ENCODE measurements around the gene NTN5.

DNA sequence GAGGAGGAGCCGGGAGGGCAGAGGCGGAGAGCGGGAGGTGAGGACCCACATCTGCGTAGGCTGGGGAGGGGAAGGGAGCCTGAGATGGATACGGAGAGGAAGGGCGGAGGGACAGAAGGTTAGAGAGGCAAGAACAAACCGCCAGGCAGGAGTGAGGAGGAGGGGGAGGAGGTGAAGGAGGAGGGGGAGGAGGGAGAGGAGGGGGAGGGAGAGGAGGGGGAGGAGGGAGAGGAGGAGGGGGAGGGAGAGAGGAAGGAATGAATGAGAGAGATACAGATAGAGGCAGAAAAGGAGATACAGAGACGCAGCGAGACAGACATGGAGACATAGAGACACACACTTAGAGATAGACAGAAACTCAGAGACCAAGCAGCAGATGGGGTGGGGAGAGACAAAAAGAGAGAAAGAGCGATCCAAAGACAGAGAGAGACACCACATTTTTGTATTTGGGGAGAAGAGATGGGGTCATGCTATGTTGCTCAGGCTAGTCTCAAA lies 26.0 kb downstream of the NTN5 start:
- TF ChIP-seq EZH2 (IDR thresholded peaks at IDR 0.05; ENCODE audit: borderline replicate concordance, low read depth, low read length): no peak
- no peak for TF ChIP-seq JUNB (CRISPR knock-in tag; conservative IDR thresholded peaks at IDR 0.05)
- no peak for TF ChIP-seq ILK (tag; IDR thresholded peaks at IDR 0.05; ENCODE audit: borderline replicate concordance, low read depth)
- TF ChIP-seq SAP30 (IDR thresholded peaks at IDR 0.05; ENCODE audit: borderline replicate concordance, insufficient read depth, low read depth, low read length, poor library complexity, severe bottlenecking): no peak
- TF ChIP-seq FOXP1 (CRISPR knock-in tag; IDR thresholded peaks at IDR 0.05): no peak
- no peak for TF ChIP-seq EP300 (IDR thresholded peaks at IDR 0.05; ENCODE audit: low read length)
- TF ChIP-seq POLR2G (IDR thresholded peaks at IDR 0.05; ENCODE audit: low read depth, low read length): no peak
- TF ChIP-seq, protein P1, sequence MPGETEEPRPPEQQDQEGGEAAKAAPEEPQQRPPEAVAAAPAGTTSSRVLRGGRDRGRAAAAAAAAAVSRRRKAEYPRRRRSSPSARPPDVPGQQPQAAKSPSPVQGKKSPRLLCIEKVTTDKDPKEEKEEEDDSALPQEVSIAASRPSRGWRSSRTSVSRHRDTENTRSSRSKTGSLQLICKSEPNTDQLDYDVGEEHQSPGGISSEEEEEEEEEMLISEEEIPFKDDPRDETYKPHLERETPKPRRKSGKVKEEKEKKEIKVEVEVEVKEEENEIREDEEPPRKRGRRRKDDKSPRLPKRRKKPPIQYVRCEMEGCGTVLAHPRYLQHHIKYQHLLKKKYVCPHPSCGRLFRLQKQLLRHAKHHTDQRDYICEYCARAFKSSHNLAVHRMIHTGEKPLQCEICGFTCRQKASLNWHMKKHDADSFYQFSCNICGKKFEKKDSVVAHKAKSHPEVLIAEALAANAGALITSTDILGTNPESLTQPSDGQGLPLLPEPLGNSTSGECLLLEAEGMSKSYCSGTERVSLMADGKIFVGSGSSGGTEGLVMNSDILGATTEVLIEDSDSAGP (CRISPR knock-in tag; IDR thresholded peaks at IDR 0.05): no peak
